Measurements from ENCODE around the gene FXYD6.

- peak; percentile 86 to 99 (median 97) for TF ChIP-seq CTCF (IDR thresholded peaks at IDR 0.05 in 2 of 3, conservative IDR thresholded peaks at IDR 0.05 in 1 of 3; ENCODE audit: insufficient read depth in 2 of 3, low read depth in 1 of 3, low read length in 3 of 3)
- no peak for TF ChIP-seq ATF7 (IDR thresholded peaks at IDR 0.05)
- TF ChIP-seq, protein P1, sequence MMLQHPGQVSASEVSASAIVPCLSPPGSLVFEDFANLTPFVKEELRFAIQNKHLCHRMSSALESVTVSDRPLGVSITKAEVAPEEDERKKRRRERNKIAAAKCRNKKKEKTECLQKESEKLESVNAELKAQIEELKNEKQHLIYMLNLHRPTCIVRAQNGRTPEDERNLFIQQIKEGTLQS (IDR thresholded peaks at IDR 0.05): no peak
- TF ChIP-seq, protein P1 (CRISPR knock-in tag; conservative IDR thresholded peaks at IDR 0.05): no peak
- no peak for TF ChIP-seq ZNF347 (CRISPR knock-in tag; IDR thresholded peaks at IDR 0.05; ENCODE audit: low read depth)
Observed at GRCh38 chr11:117817368-117818040, 59.0 kb downstream of the FXYD6 start.

Measured in K562 (cell line).